Measurements from ENCODE around the gene PPIP5K2.

- TF ChIP-seq, protein P1, sequence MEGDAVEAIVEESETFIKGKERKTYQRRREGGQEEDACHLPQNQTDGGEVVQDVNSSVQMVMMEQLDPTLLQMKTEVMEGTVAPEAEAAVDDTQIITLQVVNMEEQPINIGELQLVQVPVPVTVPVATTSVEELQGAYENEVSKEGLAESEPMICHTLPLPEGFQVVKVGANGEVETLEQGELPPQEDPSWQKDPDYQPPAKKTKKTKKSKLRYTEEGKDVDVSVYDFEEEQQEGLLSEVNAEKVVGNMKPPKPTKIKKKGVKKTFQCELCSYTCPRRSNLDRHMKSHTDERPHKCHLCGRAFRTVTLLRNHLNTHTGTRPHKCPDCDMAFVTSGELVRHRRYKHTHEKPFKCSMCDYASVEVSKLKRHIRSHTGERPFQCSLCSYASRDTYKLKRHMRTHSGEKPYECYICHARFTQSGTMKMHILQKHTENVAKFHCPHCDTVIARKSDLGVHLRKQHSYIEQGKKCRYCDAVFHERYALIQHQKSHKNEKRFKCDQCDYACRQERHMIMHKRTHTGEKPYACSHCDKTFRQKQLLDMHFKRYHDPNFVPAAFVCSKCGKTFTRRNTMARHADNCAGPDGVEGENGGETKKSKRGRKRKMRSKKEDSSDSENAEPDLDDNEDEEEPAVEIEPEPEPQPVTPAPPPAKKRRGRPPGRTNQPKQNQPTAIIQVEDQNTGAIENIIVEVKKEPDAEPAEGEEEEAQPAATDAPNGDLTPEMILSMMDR (IDR thresholded peaks at IDR 0.05), result no peak
- no peak for TF ChIP-seq POLR2A (IDR thresholded peaks at IDR 0.05)
These were observed 86.9 kb downstream of the PPIP5K2 start for GRCh38 chr5:103207011-103207410.
